RWPE2 (cell line): ENCODE measurements around the gene OPRL1.

Experiments
- ATAC-seq: fragments of 200-7000 bp; cut with Tn5 transposase; 3 replicates; pipeline ENCODE4 v1.9.1; 2021; ENCODE audit warnings: low read depth
- DNase-seq: peaks from one replicate; pipeline ENCODE4 v3.0.0-alpha.2; 2020; ENCODE audit warnings: low spot score
- H3K27ac ChIP-seq: fragments of 450-650 bp; 2 replicates; pipeline ENCODE4 v1.5.1; 2017; ENCODE audit warnings: mild to moderate bottlenecking; ENCODE audit not compliant: poor library complexity, severe bottlenecking
- H3K27me3 ChIP-seq: fragments of 250-450 bp; sonication (Bioruptor Pico); 2 replicates; pipeline ENCODE4 v1.5.1; 2021; ENCODE audit warnings: mild to moderate bottlenecking, moderate library complexity; ENCODE audit not compliant: insufficient read depth, poor library complexity, severe bottlenecking
- H3K36me3 ChIP-seq: fragments of 250-450 bp; sonication (Bioruptor Pico); 2 replicates; pipeline ENCODE4 v1.5.1; 2020; ENCODE audit warnings: low read depth, mild to moderate bottlenecking, moderate library complexity
- H3K4me1 ChIP-seq: fragments of 250-450 bp; sonication (Bioruptor Pico); 2 replicates; pipeline ENCODE4 v1.5.1; 2021; ENCODE audit warnings: mild to moderate bottlenecking, moderate library complexity; ENCODE audit not compliant: insufficient read depth, poor library complexity, severe bottlenecking
- H3K4me3 ChIP-seq: fragments of 250-450 bp; sonication (Bioruptor Pico); 2 replicates; pipeline ENCODE4 v1.5.1; 2021; ENCODE audit warnings: mild to moderate bottlenecking, moderate library complexity; ENCODE audit not compliant: severe bottlenecking
- H3K9me3 ChIP-seq: fragments of 250-450 bp; sonication (Bioruptor Pico); 2 replicates; pipeline ENCODE4 v1.5.1; 2021; ENCODE audit warnings: mild to moderate bottlenecking, moderate library complexity; ENCODE audit not compliant: severe bottlenecking
- TF ChIP-seq, protein P1 (sequence below): fragments of 450-650 bp; IDR thresholded peaks from one replicate; pipeline ENCODE4 v1.5.1; 2017; ENCODE audit warnings: mild to moderate bottlenecking, moderate library complexity; ENCODE audit not compliant: poor library complexity, severe bottlenecking

OPRL1 gene

DNA sequence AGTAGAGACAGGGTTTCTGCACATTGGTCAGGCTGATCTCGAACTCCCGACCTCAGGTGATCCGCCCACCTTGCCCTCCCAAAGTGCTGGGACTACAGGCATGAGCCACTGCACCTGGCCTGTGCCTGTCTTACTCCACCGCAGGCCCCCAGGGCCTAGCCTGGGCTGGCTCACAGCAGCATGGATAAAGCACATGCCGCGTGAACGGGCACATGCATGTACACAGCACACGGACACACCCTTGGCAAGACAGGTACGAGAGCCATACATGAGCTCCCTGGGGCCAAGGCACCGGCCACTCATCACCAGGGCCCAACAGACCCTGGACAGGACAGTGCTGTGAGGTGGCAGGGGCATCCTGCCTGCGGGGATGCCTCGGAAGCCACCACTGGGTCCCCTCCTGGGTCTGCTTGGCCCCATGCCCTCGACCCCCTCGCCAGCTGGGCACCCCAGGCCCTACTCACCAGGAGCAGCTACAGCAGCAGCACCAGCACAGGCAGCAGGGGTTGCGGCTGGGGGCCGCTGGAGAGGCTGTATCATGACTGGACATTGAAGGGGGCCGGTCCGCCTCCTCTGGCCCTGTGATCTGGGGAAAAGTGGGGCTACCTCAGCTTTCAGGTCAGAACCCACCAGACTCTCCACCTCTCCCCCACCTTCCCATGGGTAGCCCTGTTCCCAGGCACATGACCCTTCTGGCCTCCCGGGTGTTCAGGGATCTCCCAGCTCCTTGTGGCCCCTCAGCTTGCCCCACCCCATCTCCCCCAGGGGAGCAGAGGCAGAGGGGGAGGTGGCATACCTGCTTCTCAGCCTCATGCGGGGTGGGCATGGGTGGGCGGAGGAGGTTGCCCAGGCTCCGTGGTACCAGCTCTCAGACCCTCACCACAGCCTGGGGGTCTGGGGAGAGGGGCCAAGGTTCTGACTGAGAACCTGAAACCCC is 3.6 kb upstream of the OPRL1 start:
- DNase-seq, result no peak
- Histone ChIP-seq H3K9me3 (no peaks in the 10 kb centered on the region), H3K27ac (no peak overlapping the region), H3K4me3 (no peak overlapping the region), H3K27me3 (no peaks in the 10 kb centered on the region), H3K36me3 (no peaks in the 10 kb centered on the region), H3K4me1 (peaks cover 10% of the 10 kb centered on the region)
- TF ChIP-seq, protein P1, sequence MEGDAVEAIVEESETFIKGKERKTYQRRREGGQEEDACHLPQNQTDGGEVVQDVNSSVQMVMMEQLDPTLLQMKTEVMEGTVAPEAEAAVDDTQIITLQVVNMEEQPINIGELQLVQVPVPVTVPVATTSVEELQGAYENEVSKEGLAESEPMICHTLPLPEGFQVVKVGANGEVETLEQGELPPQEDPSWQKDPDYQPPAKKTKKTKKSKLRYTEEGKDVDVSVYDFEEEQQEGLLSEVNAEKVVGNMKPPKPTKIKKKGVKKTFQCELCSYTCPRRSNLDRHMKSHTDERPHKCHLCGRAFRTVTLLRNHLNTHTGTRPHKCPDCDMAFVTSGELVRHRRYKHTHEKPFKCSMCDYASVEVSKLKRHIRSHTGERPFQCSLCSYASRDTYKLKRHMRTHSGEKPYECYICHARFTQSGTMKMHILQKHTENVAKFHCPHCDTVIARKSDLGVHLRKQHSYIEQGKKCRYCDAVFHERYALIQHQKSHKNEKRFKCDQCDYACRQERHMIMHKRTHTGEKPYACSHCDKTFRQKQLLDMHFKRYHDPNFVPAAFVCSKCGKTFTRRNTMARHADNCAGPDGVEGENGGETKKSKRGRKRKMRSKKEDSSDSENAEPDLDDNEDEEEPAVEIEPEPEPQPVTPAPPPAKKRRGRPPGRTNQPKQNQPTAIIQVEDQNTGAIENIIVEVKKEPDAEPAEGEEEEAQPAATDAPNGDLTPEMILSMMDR, result no peak
- ATAC-seq, result no peak

DNA sequence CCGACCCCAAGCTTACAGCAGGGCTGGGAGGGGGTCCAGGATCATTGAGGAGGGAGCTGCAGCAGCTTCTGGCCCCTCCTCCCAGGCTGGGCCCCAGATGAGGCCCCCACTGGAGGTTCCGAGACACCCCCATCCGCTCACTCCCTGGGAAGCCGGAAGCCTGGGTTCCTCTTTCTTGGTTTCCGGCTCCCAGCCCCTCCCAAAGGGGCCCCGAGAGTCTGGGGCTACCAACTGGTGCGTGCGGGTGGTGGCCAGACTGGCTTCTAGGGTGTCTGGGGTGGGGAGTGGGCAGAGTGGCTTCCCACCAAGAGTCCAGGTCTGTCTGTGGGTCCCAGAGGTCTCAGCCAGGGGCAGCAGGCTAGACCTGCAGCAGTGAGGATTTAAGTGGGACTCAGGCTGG is 2.8 kb upstream of the OPRL1 start:
- no peak for DNase-seq
- no peak for ATAC-seq
- H3K4me3 ChIP-seq, result no peak overlapping the region
- no peaks in the 10 kb centered on the region for H3K36me3 ChIP-seq
- peaks cover 10% of the 10 kb centered on the region for H3K4me1 ChIP-seq
- H3K9me3 ChIP-seq, result no peaks in the 10 kb centered on the region
- H3K27ac ChIP-seq, result no peak overlapping the region
- no peaks in the 10 kb centered on the region for H3K27me3 ChIP-seq
- TF ChIP-seq, protein P1, result no peak

DNA sequence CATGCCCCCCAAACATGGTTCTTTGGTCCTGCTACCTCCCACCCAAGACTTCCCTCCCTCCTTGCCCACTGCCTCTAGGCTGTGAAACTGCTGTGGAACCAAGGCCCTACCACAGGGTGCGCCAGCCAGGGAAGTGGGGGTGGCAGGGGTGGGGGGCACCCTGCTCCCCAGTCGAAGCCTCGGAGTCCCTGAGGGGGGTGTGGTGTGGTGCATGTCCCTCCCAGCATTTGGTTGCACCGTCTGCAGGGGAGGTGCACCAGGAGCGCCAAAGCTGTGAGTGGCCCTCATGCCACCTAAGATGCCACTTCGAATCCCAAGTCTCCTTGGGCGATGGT is 2.4 kb upstream of the OPRL1 start:
- no peak for DNase-seq
- ATAC-seq, result no peak
- no peak overlapping the region for H3K27ac ChIP-seq
- no peaks in the 10 kb centered on the region for H3K36me3 ChIP-seq
- TF ChIP-seq, protein P1, result no peak
- H3K4me1 ChIP-seq, result peaks cover 10% of the 10 kb centered on the region
- H3K9me3 ChIP-seq, result no peaks in the 10 kb centered on the region
- H3K4me3 ChIP-seq, result no peak overlapping the region
- no peaks in the 10 kb centered on the region for H3K27me3 ChIP-seq

DNA sequence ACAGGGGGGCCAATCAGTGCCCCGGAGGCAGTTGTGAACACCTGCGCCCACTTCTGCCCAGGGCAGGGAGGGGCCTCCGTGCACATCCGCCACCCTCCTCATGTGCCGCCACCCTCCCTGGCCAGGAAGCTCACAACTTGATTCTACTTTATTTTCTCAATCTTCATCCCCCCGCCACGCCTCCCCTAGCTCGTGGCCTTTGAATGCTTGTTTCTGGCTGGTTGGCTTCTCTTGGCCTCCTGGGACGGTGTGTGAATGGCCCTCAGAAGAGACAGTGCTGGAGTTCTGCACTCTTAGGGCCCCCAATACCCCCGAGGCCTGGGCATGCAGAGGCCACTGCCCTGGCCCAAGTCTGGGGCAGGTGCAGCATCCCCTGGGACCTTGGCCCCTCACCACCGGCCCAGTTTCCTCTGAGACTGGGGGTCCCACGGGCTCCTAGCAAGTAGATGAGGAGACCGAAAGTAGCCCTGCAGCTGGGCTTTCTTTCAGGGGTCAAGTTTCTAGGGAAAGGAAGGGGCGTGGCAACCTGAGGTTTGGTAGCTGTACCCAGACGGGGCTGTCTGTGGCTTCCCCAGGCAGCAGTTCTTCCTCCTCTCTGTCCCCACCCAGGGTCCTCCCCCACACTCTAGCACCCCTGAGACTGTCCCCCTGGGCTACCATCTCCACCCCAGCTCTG is 1.9 kb upstream of the OPRL1 start:
- TF ChIP-seq, protein P1, result no peak
- no peak overlapping the region for H3K27ac ChIP-seq
- H3K27me3 ChIP-seq, result peaks cover under 1% of the 10 kb centered on the region
- no peaks in the 10 kb centered on the region for H3K9me3 ChIP-seq
- ATAC-seq, result no peak
- H3K4me3 ChIP-seq, result peak overlapping the region; percentile 85
- no peak for DNase-seq
- no peaks in the 10 kb centered on the region for H3K36me3 ChIP-seq
- H3K4me1 ChIP-seq, result peaks cover 10% of the 10 kb centered on the region

DNA sequence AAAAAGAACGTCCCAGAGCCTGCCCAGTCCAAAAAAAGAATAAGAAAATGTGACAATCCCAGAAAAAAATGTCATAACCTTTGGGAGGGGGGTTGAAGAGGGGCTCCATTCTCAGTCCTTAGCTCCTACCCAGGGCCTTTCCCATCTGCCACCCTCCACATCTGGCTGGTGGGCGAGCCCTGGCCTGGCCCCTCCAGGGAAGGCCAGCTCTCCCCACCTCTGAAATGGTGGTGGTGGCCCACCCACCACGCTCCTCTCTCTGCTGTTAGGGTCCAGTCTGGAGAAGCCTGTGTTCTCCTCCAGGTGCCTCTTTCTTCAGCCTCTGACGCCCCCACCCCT is 979 bp upstream of the OPRL1 start:
- no peak for DNase-seq
- ATAC-seq, result no peak
- TF ChIP-seq, protein P1, result no peak
- peak overlapping the region; percentile 38 for H3K27ac ChIP-seq
- H3K36me3 ChIP-seq, result no peaks in the 10 kb centered on the region
- peak overlapping the region; percentile 85 for H3K4me3 ChIP-seq
- H3K4me1 ChIP-seq, result peaks cover 10% of the 10 kb centered on the region
- peaks cover 6% of the 10 kb centered on the region for H3K27me3 ChIP-seq
- H3K9me3 ChIP-seq, result no peaks in the 10 kb centered on the region
